ENCODE data around the gene MNT.

MNT gene

GRCh38 chr17:2369039-2369438 lies 31.8 kb downstream of the MNT start:
- no peak for DNase-seq (ENCODE audit: low spot score)
- WGBS, 2 donors (ENCODE audit: extremely low coverage in 2 of 2, insufficient read length in 2 of 2, insufficient replicate concordance in 1 of 2) = no CpG with 5 or more reads among the region's 5 CpGs

GRCh38 chr17:2368359-2368758 lies 32.5 kb downstream of the MNT start:
- no CpG with 5 or more reads among the region's 8 CpGs for WGBS, 2 donors (ENCODE audit: extremely low coverage in 2 of 2, insufficient read length in 2 of 2, insufficient replicate concordance in 1 of 2)
- Histone ChIP-seq H4K8ac (ENCODE audit: low read depth, low read length) (no peak overlapping the region), H2BK15ac (ENCODE audit: low read length) (no peak overlapping the region), H3K27ac (replicated peaks; ENCODE audit: low read length) (no peak overlapping the region), H3K4me3 (ENCODE audit: low read length in 2 of 2) (no peak overlapping the region), H2BK120ac (ENCODE audit: low read depth, low read length) (no peak overlapping the region), H3K79me1 (ENCODE audit: low read depth, low read length) (peaks cover 2% of the 10 kb centered on the region), H3K27me3 (ENCODE audit: control insufficient read depth in 3 of 3, insufficient read depth in 3 of 3, low read depth in 1 of 3, low read length in 3 of 3) (no peaks in the 10 kb centered on the region), H2BK5ac (ENCODE audit: low read length) (no peak overlapping the region), H3K9me3 (replicated peaks in 1 of 2; ENCODE audit: control insufficient read depth in 2 of 2, insufficient read depth in 1 of 2, low read depth in 1 of 2, low read length in 2 of 2) (no peaks in the 10 kb centered on the region), H4K91ac (ENCODE audit: low read depth, low read length, poor library complexity) (no peak overlapping the region), H3K4ac (ENCODE audit: low read length) (no peak overlapping the region), H2AK5ac (ENCODE audit: low read depth, low read length) (no peak overlapping the region), H3K18ac (ENCODE audit: low read length) (no peak overlapping the region), H3K14ac (ENCODE audit: low read length) (no peak overlapping the region), H3K4me2 (ENCODE audit: insufficient read depth, low read length, poor library complexity, severe bottlenecking) (no peak overlapping the region), H2BK12ac (ENCODE audit: low read length) (no peak overlapping the region), H2AFZ (ENCODE audit: low read length) (no peak overlapping the region), H3K4me1 (ENCODE audit: control insufficient read depth in 2 of 2, insufficient read depth in 1 of 2, low read depth in 1 of 2, low read length in 2 of 2) (peaks cover 2 to 9% of the 10 kb centered on the region in 2 donors), H3K36me3 (replicated peaks in 1 of 2; ENCODE audit: control insufficient read depth in 2 of 2, insufficient read depth in 2 of 2, low read length in 2 of 2) (peaks cover 46 to 47% of the 10 kb centered on the region in 2 donors), H3K9ac (ENCODE audit: low read depth, low read length, poor library complexity) (no peak overlapping the region), H3K23ac (ENCODE audit: low read depth, low read length, poor library complexity) (no peak overlapping the region)
- no peak for DNase-seq (ENCODE audit: low spot score)

More at GRCh38 chr17:2369039-2369438, 31.8 kb downstream of the MNT start:
- Histone ChIP-seq H4K8ac (ENCODE audit: low read depth, low read length) (no peak overlapping the region), H3K14ac (ENCODE audit: low read length) (no peak overlapping the region), H4K91ac (ENCODE audit: low read depth, low read length, poor library complexity) (no peak overlapping the region), H2BK15ac (ENCODE audit: low read length) (no peak overlapping the region), H3K4me2 (ENCODE audit: insufficient read depth, low read length, poor library complexity, severe bottlenecking) (no peak overlapping the region), H3K27ac (replicated peaks; ENCODE audit: low read length) (no peak overlapping the region), H3K4ac (ENCODE audit: low read length) (no peak overlapping the region), H3K36me3 (replicated peaks in 1 of 2; ENCODE audit: control insufficient read depth in 2 of 2, insufficient read depth in 2 of 2, low read length in 2 of 2) (peaks cover 40 to 47% of the 10 kb centered on the region in 2 donors), H2AK5ac (ENCODE audit: low read depth, low read length) (no peak overlapping the region), H2BK12ac (ENCODE audit: low read length) (no peak overlapping the region), H3K4me1 (ENCODE audit: control insufficient read depth in 2 of 2, insufficient read depth in 1 of 2, low read depth in 1 of 2, low read length in 2 of 2) (peaks cover 2 to 9% of the 10 kb centered on the region in 2 donors), H3K79me1 (ENCODE audit: low read depth, low read length) (peaks cover 2% of the 10 kb centered on the region), H3K18ac (ENCODE audit: low read length) (no peak overlapping the region), H2BK120ac (ENCODE audit: low read depth, low read length) (no peak overlapping the region), H3K9ac (ENCODE audit: low read depth, low read length, poor library complexity) (no peak overlapping the region), H2AFZ (ENCODE audit: low read length) (no peak overlapping the region), H3K9me3 (replicated peaks in 1 of 2; ENCODE audit: control insufficient read depth in 2 of 2, insufficient read depth in 1 of 2, low read depth in 1 of 2, low read length in 2 of 2) (no peaks in the 10 kb centered on the region), H2BK5ac (ENCODE audit: low read length) (no peak overlapping the region), H3K23ac (ENCODE audit: low read depth, low read length, poor library complexity) (no peak overlapping the region), H3K4me3 (ENCODE audit: low read length in 2 of 2) (no peak overlapping the region), H3K27me3 (ENCODE audit: control insufficient read depth in 3 of 3, insufficient read depth in 3 of 3, low read depth in 1 of 3, low read length in 3 of 3) (no peaks in the 10 kb centered on the region)

DNA sequence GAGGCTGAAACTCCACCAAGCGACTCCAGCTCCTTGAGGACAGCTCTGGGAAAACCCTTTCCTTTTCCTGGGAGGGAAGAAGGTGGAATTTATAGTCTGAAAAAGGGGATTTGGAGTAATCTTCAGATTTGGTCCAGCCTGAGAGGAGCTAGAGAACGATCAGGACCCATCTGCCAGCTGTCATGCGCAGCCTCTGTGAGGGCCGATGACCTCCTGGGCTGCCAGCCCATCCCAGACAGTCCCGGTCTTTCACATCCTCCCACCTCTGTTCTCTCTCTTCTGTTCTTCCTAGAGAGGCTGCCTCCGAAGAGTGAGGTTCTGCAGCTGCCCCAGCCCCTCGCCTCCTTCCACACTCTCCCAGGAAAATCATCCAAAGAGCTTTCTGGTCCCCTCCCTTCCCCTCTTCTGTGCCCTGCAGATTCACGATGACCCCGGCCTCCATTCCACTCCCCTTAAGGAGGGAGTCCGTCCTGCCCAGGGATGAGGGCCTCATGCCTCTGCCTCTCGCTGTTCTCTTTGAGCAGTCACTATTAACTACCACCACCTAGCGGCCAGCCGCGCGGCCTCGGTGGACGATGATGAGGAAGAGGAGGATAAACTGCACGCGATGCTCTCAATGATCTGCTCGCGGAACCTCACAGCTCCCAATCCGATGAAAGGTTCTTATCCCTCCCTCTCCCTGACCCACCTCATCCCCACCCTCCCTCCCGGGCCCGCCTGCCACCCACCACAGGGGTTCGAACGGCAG lies 33.9 kb downstream of the MNT start:
- Histone ChIP-seq H2BK120ac (ENCODE audit: low read depth, low read length) (no peak overlapping the region), H3K27ac (replicated peaks; ENCODE audit: low read length) (no peak overlapping the region), H2AK5ac (ENCODE audit: low read depth, low read length) (no peak overlapping the region), H3K14ac (ENCODE audit: low read length) (no peak overlapping the region), H2BK15ac (ENCODE audit: low read length) (no peak overlapping the region), H3K4me3 (ENCODE audit: low read length in 2 of 2) (no peak overlapping the region), H3K18ac (ENCODE audit: low read length) (no peak overlapping the region), H3K9me3 (replicated peaks in 1 of 2; ENCODE audit: control insufficient read depth in 2 of 2, insufficient read depth in 1 of 2, low read depth in 1 of 2, low read length in 2 of 2) (peaks cover 0 to 4% of the 10 kb centered on the region in 2 donors), H3K4me2 (ENCODE audit: insufficient read depth, low read length, poor library complexity, severe bottlenecking) (no peak overlapping the region), H3K23ac (ENCODE audit: low read depth, low read length, poor library complexity) (no peak overlapping the region), H4K91ac (ENCODE audit: low read depth, low read length, poor library complexity) (no peak overlapping the region), H2BK5ac (ENCODE audit: low read length) (no peak overlapping the region), H3K36me3 (replicated peaks in 1 of 2; ENCODE audit: control insufficient read depth in 2 of 2, insufficient read depth in 2 of 2, low read length in 2 of 2) (peaks cover 46 to 48% of the 10 kb centered on the region in 2 donors), H4K8ac (ENCODE audit: low read depth, low read length) (no peak overlapping the region), H2BK12ac (ENCODE audit: low read length) (no peak overlapping the region), H3K9ac (ENCODE audit: low read depth, low read length, poor library complexity) (no peak overlapping the region), H3K27me3 (ENCODE audit: control insufficient read depth in 3 of 3, insufficient read depth in 3 of 3, low read depth in 1 of 3, low read length in 3 of 3) (no peaks in the 10 kb centered on the region), H3K4me1 (ENCODE audit: control insufficient read depth in 2 of 2, insufficient read depth in 1 of 2, low read depth in 1 of 2, low read length in 2 of 2) (peaks cover 2 to 9% of the 10 kb centered on the region in 2 donors), H2AFZ (ENCODE audit: low read length) (no peak overlapping the region), H3K79me1 (ENCODE audit: low read depth, low read length) (peaks cover 2% of the 10 kb centered on the region), H3K4ac (ENCODE audit: low read length) (no peak overlapping the region)
- WGBS, 2 donors (ENCODE audit: extremely low coverage in 2 of 2, insufficient read length in 2 of 2, insufficient replicate concordance in 1 of 2) = no CpG with 5 or more reads among the region's 26 CpGs
- no peak for DNase-seq (ENCODE audit: low spot score)

DNA sequence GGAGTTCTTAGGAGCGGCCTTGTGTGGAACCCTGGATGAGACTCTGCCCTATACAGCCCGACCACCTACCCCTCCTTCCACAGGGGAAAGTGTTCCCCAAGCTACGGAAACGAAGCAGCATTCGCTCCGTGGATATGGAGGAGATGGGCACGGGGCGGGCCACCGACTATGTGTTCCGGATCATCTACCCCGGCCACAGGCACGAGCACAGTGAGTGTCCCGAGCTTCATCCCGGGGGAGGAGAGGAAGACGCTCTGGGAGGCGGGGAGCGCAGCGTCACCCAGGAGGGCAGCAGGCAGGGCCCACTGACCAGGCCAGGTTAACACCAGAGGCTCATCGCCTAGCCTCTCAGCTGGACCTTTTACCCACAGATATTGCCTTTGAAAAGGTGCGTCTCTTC lies 35.7 kb downstream of the MNT start:
- H4K91ac ChIP-seq (ENCODE audit: low read depth, low read length, poor library complexity) = no peak overlapping the region
- DNase-seq (ENCODE audit: low spot score) = no peak
- no peak overlapping the region for H2AK5ac ChIP-seq (ENCODE audit: low read depth, low read length)
- no peak overlapping the region for H3K9ac ChIP-seq (ENCODE audit: low read depth, low read length, poor library complexity)
- no peak overlapping the region for H3K4ac ChIP-seq (ENCODE audit: low read length)
- no peak overlapping the region for H2AFZ ChIP-seq (ENCODE audit: low read length)
- no peaks in the 10 kb centered on the region for H3K27me3 ChIP-seq (ENCODE audit: control insufficient read depth in 3 of 3, insufficient read depth in 3 of 3, low read depth in 1 of 3, low read length in 3 of 3)
- H3K4me3 ChIP-seq (ENCODE audit: low read length in 2 of 2) = no peak overlapping the region
- no peak overlapping the region for H3K27ac ChIP-seq (replicated peaks; ENCODE audit: low read length)
- H2BK120ac ChIP-seq (ENCODE audit: low read depth, low read length) = no peak overlapping the region
- peaks cover 2 to 9% of the 10 kb centered on the region in 2 donors for H3K4me1 ChIP-seq (ENCODE audit: control insufficient read depth in 2 of 2, insufficient read depth in 1 of 2, low read depth in 1 of 2, low read length in 2 of 2)
- H2BK12ac ChIP-seq (ENCODE audit: low read length) = no peak overlapping the region
- peak overlapping the region; percentile 25 for H3K23ac ChIP-seq (ENCODE audit: low read depth, low read length, poor library complexity)
- peaks cover 43 to 52% of the 10 kb centered on the region in 2 donors for H3K36me3 ChIP-seq (replicated peaks in 1 of 2; ENCODE audit: control insufficient read depth in 2 of 2, insufficient read depth in 2 of 2, low read length in 2 of 2)
- no peak overlapping the region for H4K8ac ChIP-seq (ENCODE audit: low read depth, low read length)
- no peak overlapping the region for H2BK15ac ChIP-seq (ENCODE audit: low read length)
- peaks cover 0 to 4% of the 10 kb centered on the region in 2 donors for H3K9me3 ChIP-seq (replicated peaks in 1 of 2; ENCODE audit: control insufficient read depth in 2 of 2, insufficient read depth in 1 of 2, low read depth in 1 of 2, low read length in 2 of 2)
- H3K18ac ChIP-seq (ENCODE audit: low read length) = no peak overlapping the region
- H3K4me2 ChIP-seq (ENCODE audit: insufficient read depth, low read length, poor library complexity, severe bottlenecking) = no peak overlapping the region
- peaks cover 2% of the 10 kb centered on the region for H3K79me1 ChIP-seq (ENCODE audit: low read depth, low read length)
- H2BK5ac ChIP-seq (ENCODE audit: low read length) = no peak overlapping the region
- no CpG with 5 or more reads among the region's 20 CpGs for WGBS, 2 donors (ENCODE audit: extremely low coverage in 2 of 2, insufficient read length in 2 of 2, insufficient replicate concordance in 1 of 2)
- H3K14ac ChIP-seq (ENCODE audit: low read length) = no peak overlapping the region

Data from neuronal stem cell (in vitro differentiated cells).